HG03280 (cell line): ENCODE measurements around the gene ADGRB3.
"Not testable (repeated sequence)": the region's sequence is repeated elsewhere in the genome, so short reads cannot be mapped to it uniquely, and the experiment has no call there.

Experiments used
- ATAC-seq: cut with Tn5 transposase; IDR thresholded peaks from one replicate; pipeline ENCODE4 v1.9.1; 2021; ENCODE audit warnings: mild to moderate bottlenecking, moderate library complexity; ENCODE audit not compliant: unreplicated experiment

The ADGRB3 gene

GRCh38 chr6:68777956-68778355 lies 142.9 kb downstream of the ADGRB3 start:
- no peak for ATAC-seq

- no peak for ATAC-seq
Measured at GRCh38 chr6:68778356-68779020, 143.4 kb downstream of the ADGRB3 start.

DNA sequence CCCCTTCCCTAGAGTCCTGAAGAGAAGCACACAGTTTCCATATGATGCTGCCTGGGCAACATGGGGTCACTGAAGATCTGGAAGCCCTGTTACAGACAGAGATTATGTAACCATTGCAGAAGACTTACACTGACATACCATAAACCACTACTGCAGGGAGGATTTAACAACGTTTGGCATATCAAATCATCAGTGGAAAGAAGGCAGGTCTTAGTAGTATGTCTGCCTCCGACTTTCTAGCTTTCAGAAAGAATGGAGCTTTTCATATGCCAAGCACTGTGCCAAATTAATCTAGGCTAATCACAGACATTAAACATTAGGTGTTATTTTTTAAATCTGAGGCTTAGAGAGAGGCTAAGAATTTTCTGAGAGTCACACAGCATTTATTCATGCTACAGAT lies 144.3 kb downstream of the ADGRB3 start:
- no peak for ATAC-seq

- not testable (repeated sequence) for ATAC-seq
Measured at GRCh38 chr6:68790128-68790527, 155.0 kb downstream of the ADGRB3 start.

GRCh38 chr6:68814976-68815375 lies 179.9 kb downstream of the ADGRB3 start:
- not testable (repeated sequence) for ATAC-seq

DNA sequence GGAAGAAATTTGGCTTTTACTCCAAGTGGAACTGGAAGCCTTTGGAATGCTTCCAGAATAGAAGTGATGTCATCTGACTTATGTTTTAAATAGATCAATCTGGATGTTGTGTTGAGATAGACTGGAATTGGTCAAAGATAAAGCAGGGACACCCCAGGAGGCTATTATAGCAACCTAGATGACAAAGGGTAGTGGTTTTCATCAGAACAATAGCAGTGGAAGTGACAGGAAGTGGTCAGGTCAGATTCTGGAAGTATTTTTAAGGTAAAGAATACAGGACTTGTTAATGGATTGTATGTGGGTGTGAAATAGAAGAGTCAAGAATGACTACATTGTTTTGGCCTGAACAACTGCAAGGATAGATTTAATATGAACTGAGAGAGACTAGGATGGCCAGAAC lies 191.4 kb downstream of the ADGRB3 start:
- ATAC-seq, result no peak

DNA sequence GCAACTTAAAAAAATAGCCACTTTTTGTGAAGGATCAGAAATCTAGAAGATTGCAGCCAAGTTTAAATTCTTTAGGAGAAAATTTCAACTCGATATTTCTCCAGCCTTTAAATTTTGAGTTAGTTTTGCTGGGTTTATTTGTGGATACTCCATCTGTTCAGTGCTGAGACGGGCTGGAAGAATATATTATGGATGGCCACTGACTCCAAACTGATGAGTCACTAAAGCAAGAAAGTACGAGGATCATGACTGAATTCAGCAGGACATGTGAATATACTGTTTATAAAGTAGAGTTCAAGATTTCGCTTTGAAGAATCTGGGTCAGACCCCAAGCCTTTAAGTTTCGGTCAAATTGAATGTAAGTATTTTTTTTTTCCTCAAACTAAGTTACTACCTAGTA lies 199.5 kb downstream of the ADGRB3 start:
- ATAC-seq, result no peak

DNA sequence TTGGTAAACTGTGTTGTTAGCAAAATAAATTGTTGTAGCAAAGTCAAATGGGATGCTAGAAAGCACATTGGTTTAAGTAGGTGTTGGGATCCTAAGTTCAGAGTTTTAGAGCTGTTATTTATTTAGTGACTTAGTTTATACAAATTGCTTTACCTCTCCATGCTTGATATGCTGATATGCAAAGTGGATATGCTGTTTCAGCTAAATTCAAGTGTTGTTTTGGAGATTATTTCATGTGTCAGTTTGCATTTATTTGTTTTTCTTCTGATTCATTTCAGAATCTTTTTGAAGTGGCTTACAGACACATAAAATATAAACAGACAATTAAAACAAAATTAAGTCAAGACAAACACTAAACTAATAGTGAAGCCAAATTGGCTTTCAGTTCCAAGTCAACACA lies 203.5 kb downstream of the ADGRB3 start:
- ATAC-seq, result no peak

DNA sequence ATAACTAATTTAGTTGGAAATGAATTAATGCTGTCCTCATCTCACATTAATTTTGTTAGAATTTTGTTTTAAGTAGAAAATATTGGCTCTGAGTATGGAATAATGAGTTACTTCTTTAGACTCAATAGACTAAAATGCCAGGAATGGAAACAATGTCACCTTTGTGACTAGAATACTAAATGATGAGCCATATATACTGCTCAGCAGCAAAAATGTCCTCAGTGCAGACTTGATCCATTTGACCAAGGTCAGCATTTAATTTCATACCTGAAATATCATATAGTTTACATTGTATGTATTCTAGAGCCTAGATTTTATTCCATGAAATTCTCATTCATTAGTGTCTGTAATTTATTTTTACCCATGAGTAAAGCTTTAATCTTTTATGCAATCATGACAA lies 217.7 kb downstream of the ADGRB3 start:
- no peak for ATAC-seq

GRCh38 chr6:68859233-68859632 lies 224.2 kb downstream of the ADGRB3 start:
- no peak for ATAC-seq

GRCh38 chr6:68868646-68869045 lies 233.6 kb downstream of the ADGRB3 start:
- ATAC-seq, result no peak

- ATAC-seq, result no peak
Measured at GRCh38 chr6:68873236-68873635, 238.2 kb downstream of the ADGRB3 start.

GRCh38 chr6:68874747-68875146 lies 239.7 kb downstream of the ADGRB3 start:
- ATAC-seq, result no peak

GRCh38 chr6:68875403-68875802 lies 240.3 kb downstream of the ADGRB3 start:
- no peak for ATAC-seq

DNA sequence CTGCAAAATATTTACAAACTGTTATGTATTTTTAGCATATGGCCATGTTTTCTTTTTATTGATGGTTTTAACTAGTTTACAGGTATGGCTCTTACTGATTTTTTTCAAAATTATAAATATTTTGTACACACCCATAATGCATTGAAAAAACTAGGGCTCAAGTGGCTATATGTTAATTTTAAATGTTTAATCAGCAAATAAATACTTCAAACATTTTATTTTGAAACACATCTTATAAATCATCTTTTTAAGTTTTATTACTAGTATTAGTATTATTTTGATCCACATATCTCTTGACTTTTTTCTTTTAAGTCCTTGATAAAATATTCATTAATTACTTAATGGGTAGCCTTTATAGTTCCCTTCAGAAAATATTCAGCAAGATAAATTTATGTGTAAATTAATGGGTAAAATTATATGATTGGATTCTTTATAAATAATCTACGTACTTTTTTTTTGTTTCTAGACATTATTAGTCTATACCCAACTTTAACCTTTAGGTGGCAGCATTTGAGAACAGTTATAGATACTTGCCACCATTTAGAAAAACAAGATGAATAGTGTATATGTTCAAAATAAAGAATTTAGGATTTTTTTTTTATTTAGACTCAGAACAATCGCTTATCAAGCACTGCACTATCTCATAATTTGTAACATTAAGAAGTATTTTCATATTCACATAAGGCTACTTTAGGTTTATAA lies 241.9 kb downstream of the ADGRB3 start:
- ATAC-seq, result no peak

DNA sequence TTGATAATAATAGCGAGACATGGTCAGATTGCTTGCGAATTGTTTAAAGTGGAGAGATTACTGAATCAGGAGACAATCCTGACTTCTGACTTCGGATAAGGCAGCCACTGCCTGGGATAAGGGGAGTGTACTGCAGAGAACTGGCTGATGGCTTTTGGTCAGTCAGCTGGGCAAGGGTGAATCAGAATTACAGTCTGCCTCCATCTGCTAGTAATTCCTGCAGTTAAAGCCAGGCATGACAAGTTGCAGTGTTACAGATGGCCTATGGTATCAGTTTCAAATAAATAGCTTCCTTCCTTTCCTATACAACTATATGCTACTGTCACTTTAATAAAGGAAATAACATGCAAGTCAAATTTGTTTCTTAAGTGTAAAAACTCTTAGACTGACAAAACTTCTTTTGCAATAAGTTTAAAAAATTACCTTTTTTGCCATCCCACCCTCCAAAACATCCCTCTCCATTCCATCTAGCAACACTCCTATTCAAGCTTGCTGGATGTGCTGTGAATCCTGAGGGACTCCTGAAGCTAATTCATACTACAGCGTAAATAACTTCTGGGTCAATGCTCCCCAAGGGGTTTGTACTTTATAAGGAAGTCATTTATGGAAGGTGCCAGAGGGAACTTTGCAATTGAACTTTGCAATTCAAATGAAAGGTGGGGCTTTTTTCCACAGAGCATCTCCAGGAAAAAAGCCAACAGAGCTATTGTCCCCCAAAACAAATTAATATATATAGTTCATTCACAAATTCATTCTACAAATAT lies 245.2 kb downstream of the ADGRB3 start:
- no peak for ATAC-seq

DNA sequence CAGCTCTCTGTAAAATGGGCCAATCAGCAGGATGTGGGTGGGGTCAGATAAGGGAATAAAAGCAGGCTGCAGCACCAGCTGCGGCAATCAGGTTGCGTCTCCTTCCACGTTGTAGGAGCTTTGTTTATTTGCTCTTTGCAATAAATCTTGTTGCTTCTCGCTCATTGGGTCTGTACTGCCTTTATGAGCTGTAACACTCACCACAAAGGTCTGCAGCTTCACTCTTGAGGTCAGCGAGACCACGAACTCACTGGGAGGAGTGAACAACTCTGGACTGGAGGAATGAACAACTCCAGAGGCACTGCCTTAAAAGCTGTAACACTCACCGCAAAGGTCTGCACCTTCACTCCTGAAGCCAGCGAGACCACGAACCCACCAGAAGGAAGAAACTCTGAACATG lies 248.2 kb downstream of the ADGRB3 start:
- ATAC-seq, result not testable (repeated sequence)

DNA sequence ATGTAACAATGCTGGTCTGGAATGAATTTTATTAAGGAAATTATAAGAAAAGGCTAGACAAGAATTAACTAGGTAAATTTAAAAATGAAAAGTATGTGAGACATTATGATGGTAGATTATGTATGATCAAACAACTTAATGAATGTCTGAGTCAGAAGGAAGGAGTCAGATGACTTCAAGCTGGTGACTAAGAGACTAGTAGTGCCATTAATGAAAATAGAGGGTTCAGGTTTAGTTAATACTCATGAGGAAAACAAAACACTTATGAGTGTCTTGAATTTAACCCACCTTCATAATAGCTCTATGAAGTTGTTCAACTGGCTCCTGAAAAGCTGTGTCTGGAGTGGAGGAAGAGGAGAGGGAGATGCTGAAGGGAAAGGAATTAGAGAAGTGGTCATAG lies 256.3 kb downstream of the ADGRB3 start:
- ATAC-seq, result no peak

DNA sequence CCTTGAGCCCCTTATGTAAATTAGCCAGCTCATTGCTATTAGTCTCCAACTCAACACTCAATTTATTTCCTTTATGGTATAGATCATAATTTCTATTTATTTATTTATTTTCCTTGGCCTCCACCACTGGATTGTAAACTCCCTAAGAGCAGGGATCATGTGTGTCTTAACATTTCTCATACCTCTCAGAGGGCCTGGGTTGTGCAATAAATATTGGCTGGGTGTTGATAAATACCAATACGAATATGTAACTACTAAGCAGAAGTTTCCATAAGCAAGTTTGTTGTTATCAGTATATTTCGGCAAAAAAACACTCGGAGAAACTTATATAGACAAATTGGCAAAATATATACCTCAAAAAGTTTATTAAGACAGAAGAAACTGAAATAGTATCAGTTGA lies 257.4 kb downstream of the ADGRB3 start:
- no peak for ATAC-seq

DNA sequence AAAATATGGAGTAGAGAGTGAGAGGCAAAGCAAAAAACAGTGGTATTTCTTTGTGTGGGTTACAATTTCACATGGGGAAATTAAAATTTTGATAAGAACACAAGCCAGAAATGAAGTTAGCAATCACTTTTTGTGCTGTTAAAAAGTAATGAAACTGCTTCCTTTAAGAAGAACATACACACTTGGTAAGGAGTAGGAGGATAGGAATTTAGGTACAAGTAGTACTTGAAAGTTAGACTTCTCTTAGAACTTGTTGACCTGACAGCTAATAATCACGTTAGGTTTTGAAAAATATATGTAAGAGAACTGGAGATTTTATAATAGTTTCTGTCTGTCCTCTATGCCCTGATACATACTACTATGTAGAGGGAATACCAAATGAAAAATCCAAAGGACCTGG lies 260.8 kb downstream of the ADGRB3 start:
- no peak for ATAC-seq

DNA sequence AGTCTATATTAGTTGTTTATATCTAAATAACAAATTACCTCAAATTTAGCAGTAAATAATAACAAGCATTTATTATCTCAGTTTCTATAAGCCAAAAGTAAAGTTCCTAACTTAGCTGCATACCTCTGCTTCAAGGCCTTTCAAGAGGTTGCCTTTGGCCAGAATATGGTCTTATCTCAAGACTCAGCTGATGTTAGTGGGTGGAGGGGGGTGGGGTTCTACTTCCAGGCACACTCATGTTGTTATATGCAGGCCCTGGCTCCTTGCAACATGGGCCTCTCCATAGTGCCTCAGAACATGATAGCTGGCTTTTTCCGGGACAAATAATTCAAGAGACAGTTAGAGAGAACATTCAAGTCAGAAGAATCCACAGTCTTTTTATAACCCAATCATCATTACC lies 266.0 kb downstream of the ADGRB3 start:
- ATAC-seq, result no peak

DNA sequence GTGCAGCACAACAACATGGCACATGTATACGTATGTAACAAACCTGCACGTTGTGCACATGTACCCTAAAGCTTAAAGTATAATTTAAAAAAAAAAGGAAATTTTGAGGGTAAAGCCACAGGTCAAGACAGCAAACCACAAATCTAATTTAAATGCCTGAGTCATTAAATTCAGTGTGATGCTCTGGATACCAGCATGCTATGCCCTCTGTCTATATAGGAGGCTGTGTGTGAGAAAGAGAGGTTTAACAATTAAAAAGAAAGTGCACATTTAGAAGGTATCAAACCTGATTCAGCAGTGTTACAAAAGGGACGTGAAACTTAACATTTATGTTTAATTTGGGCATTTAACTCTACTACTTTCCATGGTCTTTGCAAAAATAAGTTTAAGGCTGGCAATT lies 276.3 kb downstream of the ADGRB3 start:
- ATAC-seq, result no peak
